ENCODE results near the gene IQCF6.
"Not testable (repeated sequence)": the region's sequence is repeated elsewhere in the genome, so short reads cannot be mapped to it uniquely, and the experiment has no call there.

The IQCF6 gene

GRCh38 chr3:51773529-51774056 lies 5.4 kb downstream of the IQCF6 start:
- no peak for DNase-seq (ENCODE audit: low read depth in 3 of 3)

- no peak for DNase-seq (ENCODE audit: low read depth in 3 of 3)
Measured at GRCh38 chr3:51759203-51759602, 19.8 kb downstream of the IQCF6 start.

- DNase-seq (ENCODE audit: low read depth in 3 of 3), result not testable (repeated sequence)
Measured at GRCh38 chr3:51753763-51754750, 25.0 kb downstream of the IQCF6 start.

GRCh38 chr3:51751287-51751686 lies 27.8 kb downstream of the IQCF6 start:
- no peak for DNase-seq (ENCODE audit: low read depth in 3 of 3)

GRCh38 chr3:51750878-51751277 lies 28.2 kb downstream of the IQCF6 start:
- DNase-seq (ENCODE audit: low read depth in 3 of 3), result no peak

- no peak for DNase-seq (ENCODE audit: low read depth in 3 of 3)
Measured at GRCh38 chr3:51748327-51748726, 30.7 kb downstream of the IQCF6 start.

- no peak for DNase-seq (ENCODE audit: low read depth in 3 of 3)
Measured at GRCh38 chr3:51747840-51748239, 31.2 kb downstream of the IQCF6 start.

- not testable (repeated sequence) for DNase-seq (ENCODE audit: low read depth in 3 of 3)
Measured at GRCh38 chr3:51742978-51743377, 36.1 kb downstream of the IQCF6 start.

GRCh38 chr3:51742320-51742719 lies 36.7 kb downstream of the IQCF6 start:
- DNase-seq (ENCODE audit: low read depth in 3 of 3), result not testable (repeated sequence)

GRCh38 chr3:51739110-51739509 lies 39.9 kb downstream of the IQCF6 start:
- DNase-seq (ENCODE audit: low read depth in 3 of 3), result no peak

GRCh38 chr3:51735950-51736349 lies 43.1 kb downstream of the IQCF6 start:
- DNase-seq (ENCODE audit: low read depth in 3 of 3), result no peak

- DNase-seq (ENCODE audit: low read depth in 3 of 3), result no peak
Measured at GRCh38 chr3:51735039-51735438, 44.0 kb downstream of the IQCF6 start.

- DNase-seq (ENCODE audit: low read depth in 3 of 3), result no peak
Measured at GRCh38 chr3:51734572-51734907, 44.5 kb downstream of the IQCF6 start.

GRCh38 chr3:51733859-51734571 lies 45.0 kb downstream of the IQCF6 start:
- no peak for DNase-seq (ENCODE audit: low read depth in 3 of 3)

GRCh38 chr3:51729042-51729633 lies 49.9 kb downstream of the IQCF6 start:
- no peak for DNase-seq (ENCODE audit: low read depth in 3 of 3)

Measured in stimulated activated CD4-positive, alpha-beta T cell treated with anti-CD3 and anti-CD28 coated beads, TNF-alpha, amount 100 ng/mL, for 4 hours (primary cell).